HepG2 (cell line): ENCODE data around the gene VPS13D. TPM values are rescaled to one million over a fixed set of nuclear protein-coding genes. Genes with fewer than 3 reads are reported as not detected.
A peak's percentile ranks its signal among the peaks of the same experiment; 100 is the strongest.

Source experiments
- ARID5B ChIP-seq: IDR thresholded peaks from 2 replicates; pipeline ENCODE4 v1.4.0; 2020; ENCODE audit warnings: mild to moderate bottlenecking, missing genetic modification reagents
- BCL6 ChIP-seq: IDR thresholded peaks from 2 replicates; pipeline ENCODE4 v1.6.1; 2016; ENCODE audit warnings: missing genetic modification reagents, missing compliant biosample characterization
- CTCF ChIP-seq: sonication (generic); formaldehyde crosslinking; IDR thresholded peaks from 2 replicates; pipeline ENCODE4 v1.5.0; 2020; ENCODE audit warnings: mild to moderate bottlenecking, missing genetic modification reagents, moderate library complexity
- EED ChIP-seq: sonication (generic); formaldehyde crosslinking; IDR thresholded peaks from 2 replicates; pipeline ENCODE4 v1.5.0; 2020; ENCODE audit warnings: mild to moderate bottlenecking, missing genetic modification reagents
- NPAS2 ChIP-seq: sonication (generic); formaldehyde crosslinking; IDR thresholded peaks from 2 replicates; pipeline ENCODE4 v1.8.0; 2022; ENCODE audit warnings: mild to moderate bottlenecking, missing genetic modification reagents, borderline replicate concordance
- SOX13 ChIP-seq, 3 experiments: fragments of 450-650 bp in 1 of 3; sonication (generic) in 1 of 3; formaldehyde crosslinking in 1 of 3; IDR thresholded peaks in 2 of 3; conservative IDR thresholded peaks in 1 of 3; 2 replicates each; pipeline versions ENCODE4 v1.5.0 to v1.6.1; 2016 to 2020; ENCODE audit warnings: antibody characterized with exemption in 1 of 3, mild to moderate bottlenecking in 1 of 3, missing compliant biosample characterization in 1 of 3, missing genetic modification reagents in 1 of 3, moderate library complexity in 1 of 3
- SUZ12 ChIP-seq: fragments of 150-350 bp; IDR thresholded peaks from 2 replicates; pipeline ENCODE4 v1.6.1; 2014; ENCODE audit warnings: low read depth, low read length
- THRA ChIP-seq: sonication (generic); formaldehyde crosslinking; IDR thresholded peaks from 2 replicates; pipeline ENCODE4 v1.4.0; 2020; ENCODE audit warnings: missing genetic modification reagents, borderline replicate concordance
- ZNF17 ChIP-seq: sonication (generic); formaldehyde crosslinking; IDR thresholded peaks from 2 replicates; pipeline ENCODE4 v1.5.0; 2020; ENCODE audit warnings: mild to moderate bottlenecking, missing genetic modification reagents
- ZNF326 ChIP-seq: sonication (generic); formaldehyde crosslinking; IDR thresholded peaks from 2 replicates; pipeline ENCODE4 v1.4.0; 2020; ENCODE audit warnings: missing genetic modification reagents, borderline replicate concordance
- ZNF343 ChIP-seq: sonication (generic); formaldehyde crosslinking; IDR thresholded peaks from 2 replicates; pipeline ENCODE4 v1.4.0; 2020; ENCODE audit warnings: mild to moderate bottlenecking, missing genetic modification reagents
- ZNF687 ChIP-seq: sonication (generic); formaldehyde crosslinking; IDR thresholded peaks from 2 replicates; pipeline ENCODE4 v1.5.1; 2020; ENCODE audit warnings: mild to moderate bottlenecking, missing genetic modification reagents, moderate library complexity
- polyA plus RNA-seq, 8 experiments: library from polyadenylated mRNA; depleted of rRNA in 3 of 8; stranded (reverse) in 7 of 8; unstranded in 1 of 8; fragments of >200 nt; fragmentation: Illumina TruSeq in 4 of 8; extraction: Trizol in 4 of 8; gene quantifications; 2 replicates each; pipeline versions ENCODE4 v1.2.1 to v1.2.3, GENCODE V29; 2011 to 2016; ENCODE audit warnings: low read depth in 4 of 8, missing spikeins in 1 of 8, mixed read lengths in 1 of 8; ENCODE audit not compliant: insufficient read depth in 1 of 8
- total RNA-seq, 5 experiments: library from RNA; depleted of rRNA; stranded (reverse); fragments of >200 nt; fragmentation: Illumina TruSeq; extraction: Trizol; gene quantifications; 2 replicates each; pipeline ENCODE4 v1.2.3, GENCODE V29; 2016; ENCODE audit warnings: low read depth in 1 of 5

The VPS13D gene
- total and polyA plus RNA-seq, 2 of the 13 experiments (the other 11 are each of a cell fraction or from before 2014, with no cell fraction given) = 8.6 to 13.9 TPM

- TF ChIP-seq ZNF687 (CRISPR knock-in tag) = peak; percentile 37; the same call in 1 of the 2 replicates
- no peak for TF ChIP-seq CTCF (CRISPR knock-in tag)
- 0 out of 2 replicates have a peak, but pooled peaks have one; percentile 26 for TF ChIP-seq ZNF343
- TF ChIP-seq ARID5B (CRISPR knock-in tag) = 0 out of 2 replicates have a peak, but pooled peaks have one; percentile 27
- no peak for TF ChIP-seq NPAS2 (CRISPR knock-in tag)
- TF ChIP-seq ZNF17 = no peak
- no peak for TF ChIP-seq ZNF326 (CRISPR knock-in tag)
- no peak for TF ChIP-seq THRA (CRISPR knock-in tag)
- TF ChIP-seq SOX13 (IDR thresholded peaks at IDR 0.05) = no peak
- TF ChIP-seq SOX13 (CRISPR knock-in tag; conservative IDR thresholded peaks at IDR 0.05 in 1 of 2, IDR thresholded peaks at IDR 0.05 in 1 of 2) = peak in 1 of 2 experiments; percentile 12; a peak in 1 of 4 replicates
- peak; percentile 96 for TF ChIP-seq BCL6
- TF ChIP-seq EED (CRISPR knock-in tag) = no peak
- no peak for TF ChIP-seq SUZ12
These were observed 266.5 kb downstream of the VPS13D start (continued) for GRCh38 chr1:12496154-12496961.
